HG03521 (cell line): Measurements from ENCODE around the gene TEKT1.
"Not testable (repeated sequence)": the region's sequence is repeated elsewhere in the genome, so short reads cannot be mapped to it uniquely, and the experiment has no call there.

Source experiments
- ATAC-seq: cut with Tn5 transposase; IDR thresholded peaks from one replicate; pipeline ENCODE4 v1.9.1; 2021; ENCODE audit warnings: mild to moderate bottlenecking, moderate library complexity; ENCODE audit not compliant: unreplicated experiment

Gene TEKT1

DNA sequence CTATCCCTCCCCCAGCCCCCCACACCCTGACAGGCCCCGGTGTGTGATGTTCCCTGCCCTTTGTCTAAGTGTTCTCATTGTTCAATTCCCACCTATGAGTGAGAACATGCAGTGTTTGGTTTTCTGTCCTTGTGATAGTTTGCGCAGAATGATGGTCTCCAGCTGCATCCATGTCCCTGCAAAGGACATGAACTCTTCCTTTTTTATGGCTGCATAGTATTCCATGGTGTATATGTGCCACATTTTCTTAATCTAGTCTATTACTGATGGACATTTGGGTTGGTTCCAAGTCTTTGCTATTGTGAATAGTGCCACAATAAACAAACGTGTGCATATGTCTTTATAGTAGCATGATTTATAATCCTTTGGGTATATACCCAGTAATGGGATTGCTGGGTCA is 15.2 kb downstream of the TEKT1 start:
- ATAC-seq, result not testable (repeated sequence)

DNA sequence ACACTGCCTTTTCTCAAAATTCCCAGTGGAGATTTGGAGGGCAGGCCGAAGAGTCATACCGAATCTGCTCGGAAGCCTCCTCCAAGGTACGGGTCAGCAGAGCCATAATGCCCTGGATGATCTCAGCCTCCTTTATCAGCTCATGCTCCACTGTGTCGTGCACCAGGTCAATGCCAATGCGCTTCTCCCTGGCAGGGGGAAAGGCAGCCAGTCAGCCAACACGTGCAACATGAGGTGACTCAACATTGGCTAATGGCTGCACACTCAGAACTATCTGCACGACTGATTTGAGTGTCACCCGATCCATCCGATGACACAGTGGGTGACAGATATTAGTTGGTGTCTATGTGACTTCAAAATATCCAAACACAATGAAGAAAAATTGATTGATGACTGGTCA is 15.8 kb downstream of the TEKT1 start:
- ATAC-seq, result no peak

DNA sequence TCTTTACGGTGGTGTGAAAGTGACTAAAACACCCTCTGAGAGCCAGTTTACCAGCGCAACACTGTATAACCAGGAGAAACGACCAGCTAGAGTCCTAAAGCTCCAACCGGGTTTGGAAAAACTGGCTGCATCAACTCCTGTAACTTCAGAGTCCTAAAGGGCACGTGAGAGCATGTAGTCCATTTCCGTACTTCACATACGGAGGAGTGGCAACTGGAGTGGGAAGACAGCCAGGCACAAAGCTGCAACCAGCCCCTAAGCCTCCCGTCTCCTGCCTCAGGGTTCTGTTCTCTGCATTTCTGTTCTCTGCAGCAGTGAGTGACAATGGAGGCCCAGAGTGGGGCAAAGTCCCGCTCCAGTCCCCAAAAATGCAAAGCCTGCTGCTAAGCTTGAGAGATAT is 19.2 kb downstream of the TEKT1 start:
- no peak for ATAC-seq

DNA sequence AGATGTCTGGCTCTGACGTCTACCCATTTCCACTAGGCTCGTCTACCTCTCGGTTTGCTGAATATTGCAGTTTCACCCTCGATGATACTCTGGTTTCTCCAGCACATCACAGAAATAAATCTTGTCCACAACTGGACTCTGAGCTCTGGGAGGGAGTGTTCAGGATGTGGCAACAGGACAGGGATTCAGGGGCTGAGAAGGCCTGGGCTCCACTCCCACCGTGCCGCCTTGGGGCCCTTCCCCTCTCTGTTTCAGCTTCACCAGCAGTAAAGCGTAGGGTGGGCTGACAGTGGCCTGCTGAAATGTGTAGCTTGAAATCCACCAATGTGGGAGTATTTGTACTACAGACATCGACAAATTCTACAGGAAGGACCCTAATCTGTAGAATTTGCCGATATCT is 20.0 kb downstream of the TEKT1 start:
- no peak for ATAC-seq

DNA sequence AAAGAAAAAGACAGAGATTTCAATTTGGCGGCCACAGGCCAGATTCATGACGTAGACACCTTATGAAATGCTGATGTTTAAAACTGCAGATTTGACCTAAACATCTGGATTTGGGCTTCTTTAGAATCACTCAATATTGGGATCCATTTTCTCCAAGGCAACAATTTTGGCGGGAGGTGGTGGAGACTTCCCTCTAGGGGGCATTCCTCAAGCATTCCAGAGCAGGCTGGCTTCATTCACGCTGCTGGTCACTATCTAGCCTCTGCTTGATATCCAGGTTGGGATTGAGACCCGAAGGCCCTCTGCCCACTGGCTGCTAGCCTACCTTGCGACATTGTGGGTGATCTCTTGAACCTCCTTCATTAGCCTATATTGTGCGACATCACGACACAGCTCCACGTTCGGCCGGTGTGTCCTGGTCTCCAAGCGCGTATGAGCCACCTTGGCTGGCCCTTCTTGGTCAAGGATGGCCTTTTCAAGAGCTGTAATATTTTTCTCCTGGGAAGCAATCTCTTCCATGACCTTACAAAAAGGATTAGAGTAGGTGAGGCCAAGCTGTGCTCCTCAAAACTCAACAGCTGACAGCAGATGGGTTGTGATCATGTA is 31.0 kb downstream of the TEKT1 start:
- no peak for ATAC-seq

DNA sequence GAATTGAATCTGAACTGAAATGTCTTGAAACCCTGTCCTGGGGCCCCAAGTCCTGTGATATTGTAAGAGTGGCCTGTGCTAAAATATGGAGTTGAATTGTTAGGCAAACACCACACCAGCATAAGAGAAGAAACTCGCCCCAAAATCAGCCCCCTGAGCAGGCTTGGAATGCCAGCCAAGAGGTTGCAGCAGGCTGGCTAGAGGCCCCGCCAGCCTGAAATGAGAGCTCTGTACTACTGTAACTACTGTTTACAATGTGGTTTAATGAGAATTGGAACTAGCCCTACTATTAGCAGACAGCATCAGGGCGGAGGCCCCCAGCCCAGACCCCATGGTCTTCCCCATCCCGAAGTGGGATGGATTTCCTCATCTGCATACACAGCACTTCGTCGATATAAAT is 31.8 kb downstream of the TEKT1 start:
- ATAC-seq, result no peak

DNA sequence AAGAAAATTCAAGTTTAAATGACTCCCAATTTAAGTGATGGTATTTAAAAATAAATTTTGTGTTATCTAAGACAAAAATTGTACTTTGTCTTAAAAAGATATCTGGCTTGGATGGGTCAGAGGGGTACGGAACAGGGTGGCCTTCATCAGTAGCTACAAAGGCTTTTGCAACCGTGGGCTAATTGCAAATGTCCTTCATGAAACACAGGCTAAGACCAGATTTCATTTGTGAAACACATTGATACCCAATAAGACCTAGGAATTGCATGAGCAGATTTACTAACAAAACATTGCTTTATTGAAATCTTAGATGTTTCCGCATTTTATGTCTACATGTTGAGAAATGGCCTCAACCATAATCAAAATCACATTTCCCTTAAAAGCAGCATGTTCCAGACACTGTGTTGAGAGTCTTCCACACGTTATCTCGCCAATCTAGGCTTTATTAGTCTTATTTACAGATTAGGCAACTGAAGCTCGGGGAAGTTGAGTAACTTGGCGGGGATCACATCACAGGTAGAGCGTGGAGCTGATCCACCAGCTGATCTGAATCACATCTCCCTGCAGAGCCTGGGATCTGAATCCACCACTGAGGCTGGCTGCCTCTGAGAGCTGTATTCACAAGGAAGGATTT is 33.7 kb downstream of the TEKT1 start:
- ATAC-seq, result no peak

DNA sequence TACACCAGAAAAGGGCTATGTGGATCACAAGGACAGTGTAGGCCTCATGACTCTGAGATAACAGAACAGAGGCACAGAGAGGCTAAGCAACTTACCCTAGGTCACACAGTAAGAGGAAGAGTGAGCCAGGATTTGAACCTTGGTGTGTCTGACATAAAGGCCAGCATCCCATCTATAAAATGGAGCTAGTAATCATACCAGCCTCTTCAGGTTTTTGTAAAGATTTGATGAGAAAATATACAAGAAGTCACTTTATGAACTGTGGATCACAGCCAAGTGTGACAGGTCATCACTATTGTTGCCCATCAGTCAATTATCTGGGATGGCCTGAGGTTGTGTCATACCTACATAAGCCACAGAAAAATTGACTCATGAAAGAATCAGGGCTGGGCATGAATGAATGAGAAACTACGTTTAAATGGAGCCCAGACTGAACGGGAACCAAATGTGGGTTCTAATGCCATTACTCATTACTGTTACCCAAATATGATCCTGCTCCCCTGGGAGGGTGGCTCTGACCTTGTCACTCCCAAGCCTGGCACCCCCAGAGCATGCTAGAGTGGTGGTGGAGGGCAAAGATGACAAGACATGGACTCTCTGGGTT is 34.5 kb downstream of the TEKT1 start:
- ATAC-seq, result no peak

DNA sequence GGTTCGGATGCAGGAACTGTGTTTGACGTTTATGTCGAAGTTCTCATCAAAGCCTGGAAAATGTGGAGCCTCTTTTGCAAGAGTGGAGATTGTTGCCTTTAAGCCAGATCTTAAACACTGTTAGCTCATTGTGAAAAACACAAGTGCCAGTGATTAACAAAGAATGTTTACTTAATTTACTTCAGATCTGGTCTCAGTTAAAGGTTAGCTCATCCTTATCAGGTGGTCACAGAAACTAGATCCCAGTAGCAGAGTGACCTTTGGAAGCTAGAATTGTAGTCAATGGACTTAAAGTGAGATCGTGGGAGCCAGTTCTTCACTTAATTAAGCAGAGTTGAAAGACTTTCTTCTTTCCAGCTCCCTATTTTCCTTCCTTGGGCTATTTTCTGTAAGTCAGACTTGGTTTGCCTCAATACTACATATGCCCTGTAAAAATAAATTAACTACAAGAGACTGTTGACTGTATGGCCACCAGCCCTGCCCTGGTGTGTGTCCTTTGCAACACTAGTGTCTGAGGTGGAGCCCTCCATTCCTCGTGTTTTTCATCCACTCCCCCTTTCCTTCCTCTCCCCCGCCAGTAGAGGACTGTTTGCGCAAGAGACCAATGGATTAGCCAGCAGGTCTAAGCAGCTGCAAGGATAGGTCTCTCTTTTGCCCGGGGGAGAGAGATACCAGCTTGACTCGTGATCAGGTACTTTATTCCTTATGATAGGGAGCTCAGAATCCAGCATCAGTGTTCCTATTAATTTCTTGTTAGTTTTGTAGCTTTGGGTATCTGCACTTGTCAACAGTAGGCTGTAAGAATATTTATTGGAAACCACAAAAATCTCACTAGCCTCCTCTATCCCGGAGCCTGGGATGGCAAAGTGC is 35.3 kb downstream of the TEKT1 start:
- no peak for ATAC-seq

DNA sequence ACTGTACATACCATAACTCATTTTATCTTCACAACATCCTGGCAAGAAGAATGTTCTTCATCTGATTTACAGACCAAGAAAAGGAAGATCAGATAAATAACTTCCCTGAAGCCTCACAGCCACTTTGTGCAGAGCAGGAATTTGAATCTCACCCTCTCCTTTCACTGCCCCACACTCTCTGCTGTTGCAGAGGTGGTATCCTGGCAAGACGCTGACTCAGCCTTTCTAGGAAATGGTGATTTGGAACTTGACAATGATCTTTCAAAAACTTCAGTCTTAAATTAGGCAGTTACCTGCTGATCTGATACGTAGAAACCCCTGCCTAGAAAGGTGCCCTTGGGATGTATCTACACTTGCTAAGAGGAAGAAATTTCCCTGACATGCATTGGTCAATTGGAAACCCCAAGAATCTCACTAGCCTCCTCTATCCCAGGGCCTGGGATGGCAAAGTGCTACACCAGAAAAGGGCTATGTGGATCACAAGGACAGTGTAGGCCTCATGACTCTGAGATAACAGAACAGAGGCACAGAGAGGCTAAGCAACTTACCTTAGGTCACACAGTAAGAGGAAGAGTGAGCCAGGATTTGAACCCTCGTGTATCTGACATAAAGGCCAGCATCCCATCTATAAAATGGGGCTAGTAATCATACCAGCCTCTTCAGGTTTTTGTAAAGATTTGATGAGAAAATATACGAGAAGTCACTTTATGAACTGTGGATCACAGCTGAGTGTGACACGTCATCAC is 37.6 kb downstream of the TEKT1 start:
- ATAC-seq, result no peak

DNA sequence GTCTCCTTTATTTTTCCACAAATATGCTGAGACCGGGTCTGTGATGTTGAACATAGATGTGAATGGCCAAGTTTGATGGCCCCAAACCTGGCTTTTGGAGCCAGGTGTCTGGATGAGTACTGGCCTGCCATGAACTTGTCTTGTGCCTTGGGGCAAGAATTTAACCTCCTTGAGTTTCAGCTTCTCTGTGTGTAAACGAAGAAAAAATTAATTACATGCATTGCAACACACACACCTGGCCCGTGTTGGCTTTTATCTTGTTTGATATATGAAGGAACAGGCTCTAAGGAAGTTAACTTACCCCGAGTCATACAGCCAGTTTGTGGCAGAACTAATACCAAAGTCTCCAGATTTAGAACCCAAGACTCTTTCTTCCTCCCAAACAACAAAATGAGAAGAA is 42.4 kb downstream of the TEKT1 start:
- no peak for ATAC-seq

DNA sequence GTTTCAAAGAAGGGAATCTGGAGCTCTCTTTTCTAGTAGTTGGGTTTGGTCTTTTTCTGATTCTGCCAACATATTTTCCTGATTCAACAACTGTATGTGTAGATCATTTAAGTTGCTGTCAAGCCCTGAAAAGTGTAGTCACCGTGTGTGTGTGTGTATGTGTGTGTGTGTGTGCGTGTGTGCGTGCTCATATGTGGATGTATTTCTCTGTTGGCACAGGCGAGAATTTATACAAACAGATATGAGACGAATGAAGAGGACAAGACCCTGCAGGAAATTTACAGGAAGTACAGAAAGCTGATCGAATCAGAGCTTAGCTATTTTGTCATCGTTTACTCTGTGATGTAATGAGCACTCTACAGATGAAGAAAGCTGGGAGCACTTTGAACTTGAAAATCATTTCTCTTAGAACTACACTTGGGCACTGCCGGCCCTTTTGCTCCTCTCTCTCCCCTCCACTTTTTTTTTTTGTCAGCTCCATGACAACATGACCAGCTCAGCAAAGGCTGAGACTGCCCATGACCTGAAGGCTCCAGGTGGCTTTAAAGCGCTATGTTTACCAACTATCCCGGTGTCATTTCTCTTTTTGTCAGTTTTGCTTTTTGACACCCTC is 44.3 kb downstream of the TEKT1 start:
- no peak for ATAC-seq

DNA sequence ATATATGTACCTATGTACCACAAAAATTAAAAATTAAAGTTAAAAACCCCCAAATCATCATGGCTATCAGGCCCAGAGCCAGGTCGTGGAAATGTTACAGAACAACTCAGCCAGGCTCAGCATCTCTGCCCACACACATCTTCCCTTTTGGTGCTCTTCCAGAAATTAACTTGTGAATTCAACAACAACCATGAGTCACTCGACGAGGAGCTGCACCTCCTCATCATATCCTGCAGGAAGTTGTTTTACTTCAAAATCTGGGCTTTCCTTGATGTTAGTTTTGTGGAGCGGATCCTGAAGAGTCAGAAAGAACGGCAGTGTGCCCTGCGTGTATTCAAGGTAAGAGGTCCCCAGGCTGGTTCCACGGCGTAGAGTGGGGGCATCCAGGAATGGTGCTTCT is 44.9 kb downstream of the TEKT1 start:
- no peak for ATAC-seq

DNA sequence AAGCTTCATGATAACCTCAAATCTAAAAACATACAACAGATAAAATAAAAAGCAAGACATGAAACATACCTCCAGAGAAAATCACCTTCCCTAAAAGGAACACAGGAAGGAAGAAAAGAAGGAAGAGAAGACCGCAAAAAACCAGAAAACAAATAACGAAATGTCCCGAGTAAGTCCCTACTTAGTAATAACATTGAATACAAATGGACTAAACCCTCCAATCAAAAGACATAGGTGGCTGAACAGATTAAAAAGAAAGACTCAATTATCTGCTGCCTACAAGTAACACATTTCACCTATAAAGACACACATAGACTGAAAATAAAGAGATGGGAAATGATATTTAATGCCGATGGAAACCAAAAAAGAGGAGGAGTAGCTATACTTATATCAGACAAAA is 49.3 kb downstream of the TEKT1 start:
- no peak for ATAC-seq

DNA sequence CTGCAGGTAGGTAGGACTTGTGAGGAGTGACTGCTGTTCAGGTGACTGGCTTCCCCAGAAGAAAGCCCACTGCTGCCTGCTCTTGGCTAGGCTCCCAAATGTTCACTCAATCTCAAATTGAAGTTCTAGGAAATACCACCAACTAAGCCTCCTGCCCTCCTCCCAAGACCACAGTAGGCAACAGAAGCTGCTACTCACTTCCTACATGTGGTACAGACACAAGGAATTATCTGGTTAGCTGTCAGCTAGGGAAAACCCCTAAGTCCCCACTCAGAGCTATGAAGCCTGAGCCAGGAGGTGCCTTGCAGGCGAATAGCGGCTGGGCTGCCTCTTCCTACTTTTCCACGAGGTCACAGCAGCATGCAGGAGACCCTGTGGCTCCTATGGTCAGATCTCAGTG is 50.6 kb downstream of the TEKT1 start:
- no peak for ATAC-seq

DNA sequence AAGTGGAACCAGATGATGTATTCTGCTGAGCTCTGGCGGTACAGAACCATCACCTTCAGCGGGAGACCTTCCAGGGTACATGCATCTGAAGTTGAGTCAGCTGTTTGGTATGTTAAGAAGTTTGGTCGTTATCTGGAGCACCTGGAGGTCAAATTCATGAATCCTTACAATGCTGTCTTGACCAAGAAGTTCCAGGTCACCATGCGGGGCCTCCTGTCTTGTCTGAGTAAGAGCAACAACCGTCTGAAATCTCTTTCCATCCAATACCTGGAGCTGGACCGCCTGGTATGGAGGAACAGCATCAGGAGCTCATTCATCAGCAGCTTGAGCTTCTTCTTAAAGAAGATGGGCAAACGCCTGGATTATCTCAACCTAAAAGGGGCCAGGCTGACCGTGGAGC is 51.5 kb downstream of the TEKT1 start:
- ATAC-seq, result no peak

DNA sequence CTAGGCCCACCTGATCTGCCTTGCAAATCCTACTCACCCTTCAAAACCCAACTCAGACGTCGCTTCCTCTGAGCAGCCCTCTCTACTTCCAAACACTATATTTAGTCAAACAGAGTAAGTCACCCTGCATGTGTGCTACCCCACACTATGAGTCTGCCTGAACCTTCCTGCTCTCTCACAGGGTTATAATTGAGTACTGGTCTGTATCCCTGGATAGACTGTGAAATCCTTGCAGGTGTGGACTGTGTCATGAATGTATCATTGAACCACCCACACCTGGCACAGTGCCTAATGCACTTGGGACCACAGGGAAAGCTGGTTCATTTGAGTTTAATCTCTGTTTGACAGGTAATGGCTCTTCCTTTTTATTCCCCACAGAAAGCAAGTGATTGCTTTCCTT is 52.1 kb downstream of the TEKT1 start:
- ATAC-seq, result no peak

DNA sequence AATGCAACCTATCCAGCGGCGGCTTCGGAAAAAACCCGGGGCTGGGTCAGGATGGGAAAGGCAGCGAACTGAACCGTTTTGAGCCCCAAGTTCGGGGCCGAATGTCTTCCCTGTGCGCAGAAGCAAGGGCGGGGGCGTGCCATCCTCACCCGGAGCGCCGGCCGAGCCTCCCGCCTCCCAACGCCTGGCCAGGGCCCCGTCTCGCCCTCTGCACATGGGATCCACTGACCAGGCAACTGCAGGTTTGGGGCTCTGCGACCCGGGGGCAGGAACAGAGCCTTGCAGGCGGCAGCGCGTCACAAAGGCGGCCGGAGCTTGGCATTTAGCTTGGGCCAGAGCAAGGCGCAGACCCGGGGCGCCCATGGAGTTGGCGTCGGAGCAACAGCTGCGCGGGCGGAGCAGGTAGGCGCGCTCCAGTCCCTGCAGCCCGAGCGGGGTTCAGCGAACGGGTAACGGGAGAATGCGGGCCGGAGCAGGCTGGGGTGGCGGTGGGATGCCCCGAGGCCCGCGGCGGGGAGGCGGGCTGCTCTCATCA is 55.6 kb downstream of the TEKT1 start, which contains the start of gene FBXO39:
FBXO39 (plus strand) TSS at position 345 of the 535 bp plus-strand sequence. CDS start 3,654 bp downstream, outside the sequence.
- ATAC-seq, result no peak

DNA sequence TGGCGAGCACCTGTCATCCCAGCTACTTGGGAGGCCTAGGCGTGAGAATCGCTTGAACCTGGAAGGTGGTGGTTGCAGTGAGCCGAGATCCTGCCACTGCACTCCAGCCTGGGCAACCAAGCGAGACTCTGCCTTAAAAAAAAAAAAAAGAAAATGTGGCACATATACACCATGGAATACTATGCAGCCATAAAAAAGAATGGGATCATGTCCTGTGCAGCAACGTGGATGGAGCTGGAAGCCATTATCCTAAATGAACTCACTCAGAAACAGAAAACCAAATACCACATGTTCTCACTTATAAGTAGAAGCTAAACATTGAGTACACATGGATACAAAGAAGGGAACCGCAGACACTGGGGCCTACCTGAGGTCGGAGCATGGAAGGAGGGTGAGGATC is 56.6 kb downstream of the TEKT1 start:
- not testable (repeated sequence) for ATAC-seq

DNA sequence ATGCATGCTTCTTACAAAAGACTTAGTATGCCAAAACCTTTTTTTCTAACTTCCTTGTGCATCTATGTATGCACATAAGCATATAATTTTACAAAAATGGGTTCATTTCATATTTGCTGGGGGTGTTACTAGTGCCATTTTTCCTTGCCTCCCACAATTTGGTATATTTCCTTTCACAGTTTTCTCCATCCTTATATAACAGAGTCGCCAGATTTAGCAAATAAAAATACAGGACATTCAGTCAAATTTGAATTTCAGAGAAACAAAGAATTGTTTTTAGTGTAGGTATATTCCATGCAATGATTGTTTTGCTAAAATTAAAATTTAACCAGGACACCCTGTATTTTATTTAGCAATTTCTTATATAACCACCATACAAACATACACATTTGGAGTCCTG is 59.5 kb downstream of the TEKT1 start:
- no peak for ATAC-seq
